Measurements from ENCODE around the gene LYZ.

LYZ gene

DNA sequence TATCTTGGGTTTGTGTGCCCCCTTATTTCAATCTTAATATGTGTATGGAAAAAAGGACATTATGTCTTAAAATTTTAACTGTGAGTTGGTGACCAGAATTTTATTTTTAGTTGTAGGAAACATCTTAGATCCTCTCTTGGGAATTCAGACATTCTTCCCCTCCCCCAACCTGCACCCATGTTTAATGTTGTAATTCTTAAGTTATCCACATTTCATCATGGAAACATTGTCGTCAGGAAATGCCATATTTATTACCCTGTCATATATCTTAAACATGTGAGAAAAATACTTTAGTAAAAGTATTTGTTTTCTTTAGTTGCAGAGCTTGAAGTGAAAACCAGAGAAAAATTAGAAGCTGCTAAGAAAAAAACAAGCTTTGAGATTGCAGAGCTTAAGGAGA is 41.6 kb downstream of the LYZ start:
- no peak for DNase-seq

DNA sequence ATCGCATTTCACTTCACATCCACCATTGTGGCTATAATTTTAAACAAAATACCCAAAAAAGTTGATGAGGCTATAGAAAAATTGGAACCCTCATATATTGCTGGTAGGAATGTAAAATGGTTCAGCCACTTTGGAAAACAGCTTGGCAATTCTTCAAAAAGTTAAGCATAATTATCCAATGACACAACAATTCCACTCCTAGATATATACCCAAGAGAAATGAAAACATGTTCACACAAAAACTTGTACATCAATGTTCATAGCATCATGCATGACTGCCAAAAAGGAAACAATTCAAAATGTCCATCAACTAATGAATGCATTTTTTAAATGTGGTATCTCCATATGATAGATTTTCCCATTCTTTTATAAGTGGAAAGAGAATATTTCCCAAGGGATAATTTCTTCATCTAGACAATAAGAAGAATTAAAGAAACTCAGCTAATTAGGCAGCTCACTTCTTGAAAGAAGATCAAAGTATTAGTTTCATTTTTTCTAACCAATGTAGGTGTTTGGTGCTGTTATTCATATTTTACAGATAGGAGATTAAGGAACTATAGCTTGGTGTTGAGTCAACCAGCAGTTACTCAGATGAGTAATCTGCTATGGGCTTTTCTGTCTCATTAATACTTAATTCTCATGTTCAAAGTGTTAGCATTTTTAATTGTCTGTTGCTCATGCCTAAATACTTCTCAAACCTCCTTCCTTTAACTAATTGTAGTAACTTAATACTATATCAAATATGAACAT is 44.2 kb downstream of the LYZ start:
- no peak for DNase-seq

DNA sequence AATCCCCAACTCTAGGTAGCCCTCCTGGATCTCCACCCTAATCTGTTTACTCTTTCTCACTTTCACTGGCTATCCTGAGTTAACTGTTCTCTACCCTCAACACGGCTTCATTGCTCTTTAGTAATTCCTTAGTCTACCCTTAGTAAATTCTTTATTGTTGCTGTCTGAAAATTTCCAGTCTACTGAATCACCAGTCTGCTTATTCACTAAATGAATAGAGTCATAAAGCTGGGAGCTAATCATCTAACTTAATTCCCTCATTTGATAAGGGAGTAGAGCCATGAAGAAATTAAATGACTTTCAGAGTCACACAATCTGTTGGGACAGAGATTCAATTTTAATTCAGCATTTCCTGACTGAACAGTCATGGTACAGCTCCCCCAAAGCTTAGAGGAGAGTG is 47.9 kb downstream of the LYZ start:
- no peak for DNase-seq

DNA sequence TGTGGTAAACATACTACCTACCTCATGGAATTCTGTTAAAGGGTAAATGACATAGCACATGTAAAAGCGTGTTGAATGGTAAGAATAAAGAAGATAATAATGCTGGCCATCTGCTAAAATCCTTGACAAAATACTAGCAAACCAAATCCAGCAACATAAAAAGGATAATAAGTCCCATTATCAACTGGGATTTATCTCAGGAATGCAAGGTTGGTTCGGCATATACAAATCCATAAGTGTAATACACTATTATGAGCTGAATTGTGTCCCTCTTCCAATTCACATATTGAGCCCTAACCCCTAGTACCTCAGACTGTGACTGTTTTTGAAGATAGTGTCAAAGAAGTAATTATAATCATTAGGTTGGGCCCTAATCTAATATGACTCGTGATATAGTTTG is 48.8 kb downstream of the LYZ start:
- DNase-seq: no peak

DNA sequence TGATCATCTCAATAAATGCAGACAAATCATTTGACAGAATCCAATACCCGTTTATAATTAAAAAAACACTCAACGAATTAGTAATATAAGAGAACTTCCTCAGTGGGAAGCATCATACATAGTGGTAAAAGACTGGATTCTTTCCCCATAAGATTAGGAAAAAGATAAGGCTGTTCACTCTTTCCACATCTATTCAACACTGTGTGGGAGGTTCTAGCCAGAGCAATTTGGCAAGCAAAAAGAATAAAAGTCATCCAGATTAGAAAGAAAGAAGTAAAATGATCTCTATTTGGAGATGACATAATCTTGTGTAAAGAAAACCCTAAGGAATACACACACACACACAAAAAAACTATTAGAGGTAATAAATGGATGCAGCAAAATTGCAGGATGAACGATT is 49.8 kb downstream of the LYZ start:
- DNase-seq: no peak

DNA sequence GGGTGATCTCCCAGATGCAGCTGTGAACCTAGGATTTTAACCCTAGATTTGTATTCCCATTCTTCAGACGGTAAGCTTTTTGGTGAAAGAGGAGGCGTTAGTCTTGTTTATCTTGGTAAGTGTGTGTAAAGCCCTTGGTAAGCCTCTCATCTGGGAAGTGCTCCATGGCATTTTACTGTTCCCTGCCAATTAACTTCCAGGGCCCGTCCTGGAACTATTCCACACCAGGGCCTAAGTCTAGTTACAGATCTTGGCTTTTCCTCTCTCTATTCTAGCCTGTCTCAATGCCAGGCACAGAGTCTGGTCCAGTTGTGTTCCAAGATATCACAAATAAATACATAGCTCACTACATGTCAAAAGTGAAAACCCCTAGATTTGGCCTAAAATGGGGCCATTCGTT is 53.8 kb downstream of the LYZ start:
- no peak for DNase-seq
